Activated CD8-positive, alpha-beta memory T cell treated with anti-CD3 and anti-CD28 coated beads for 4 hours (primary cell): ENCODE measurements around the gene AFAP1L1.

Experiments
- DNase-seq, 2 donors: peaks; one replicate each; pipeline ENCODE4 v3.0.0-alpha.2; 2020; ENCODE audit warnings: low read depth in 2 of 2

Gene AFAP1L1

DNA sequence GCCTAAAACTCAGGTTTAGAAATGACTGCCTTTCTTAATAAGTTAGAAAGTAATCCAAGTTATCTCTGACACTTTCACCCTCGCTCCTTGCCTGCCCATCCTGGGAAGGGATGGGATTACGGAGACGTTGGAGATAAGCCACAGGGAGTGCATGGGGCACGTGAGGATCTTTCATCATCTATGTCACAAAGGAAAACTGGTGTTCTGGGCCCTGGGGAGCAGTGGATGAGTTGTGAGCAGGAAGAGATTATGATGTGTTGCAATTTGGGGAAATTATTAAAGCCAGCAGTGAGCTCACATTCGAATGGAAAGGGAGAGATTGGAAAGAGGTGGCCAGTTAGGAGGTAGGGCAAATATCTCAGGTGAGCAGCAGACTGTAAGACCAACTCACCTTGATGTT is 12.8 kb downstream of the AFAP1L1 start:
- DNase-seq: no peak

DNA sequence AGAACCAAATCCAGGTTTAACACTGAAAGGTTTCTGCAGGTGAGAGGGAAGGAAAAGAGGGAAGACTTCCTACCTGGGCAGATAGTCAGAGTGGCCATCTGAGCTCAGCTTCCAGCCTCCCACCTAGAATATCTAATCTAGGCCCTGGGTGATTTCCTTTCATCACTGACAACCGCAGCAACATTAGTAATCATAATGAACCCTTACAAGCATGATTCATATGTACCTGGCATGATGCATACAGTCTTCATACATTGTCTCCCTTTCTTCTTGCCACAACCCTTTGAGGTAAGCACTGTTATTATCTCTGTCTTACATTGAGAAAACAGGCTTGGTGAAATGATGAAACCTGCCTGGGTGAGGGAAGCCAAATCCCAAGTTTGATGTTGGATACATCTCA is 13.5 kb downstream of the AFAP1L1 start:
- no peak for DNase-seq

DNA sequence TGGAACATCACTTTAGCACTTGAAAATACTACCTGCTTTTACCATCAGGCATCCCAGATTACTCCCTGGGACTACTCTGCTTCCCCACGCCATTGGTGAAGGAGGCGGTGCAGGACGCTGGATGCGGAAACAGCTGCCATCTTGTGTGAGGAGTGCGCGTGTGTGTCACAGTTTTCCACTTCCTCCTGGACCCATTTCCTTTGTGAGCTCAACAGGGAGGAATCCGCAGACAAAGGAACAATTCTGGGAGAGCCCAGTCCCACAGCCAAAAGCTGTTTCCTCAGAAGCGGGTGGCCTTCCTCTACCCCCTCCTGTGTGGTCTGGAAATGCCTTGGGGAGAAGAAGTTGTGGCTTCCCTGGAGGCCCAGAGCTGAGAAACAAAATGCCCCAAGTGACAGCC is 16.8 kb downstream of the AFAP1L1 start:
- DNase-seq: no peak

DNA sequence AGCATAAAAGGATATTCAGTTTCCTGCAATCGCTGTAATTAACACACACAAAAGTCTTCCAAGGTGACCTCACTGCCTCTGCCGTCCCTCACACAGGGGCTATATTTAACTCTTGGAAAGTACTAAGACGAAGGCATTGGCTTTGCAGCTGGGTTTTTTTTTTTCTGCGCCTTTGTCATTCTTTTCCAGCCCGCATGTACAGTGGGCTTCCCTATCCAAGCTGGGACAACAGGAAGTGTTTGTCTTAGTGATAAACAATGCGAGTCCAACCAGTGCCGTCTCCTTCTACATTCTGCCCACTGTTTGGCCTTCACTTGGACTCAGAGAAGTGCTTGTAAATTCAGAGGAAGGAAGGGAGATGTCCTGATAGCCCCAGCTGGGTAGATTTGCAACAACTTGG is 17.6 kb downstream of the AFAP1L1 start:
- no peak for DNase-seq

DNA sequence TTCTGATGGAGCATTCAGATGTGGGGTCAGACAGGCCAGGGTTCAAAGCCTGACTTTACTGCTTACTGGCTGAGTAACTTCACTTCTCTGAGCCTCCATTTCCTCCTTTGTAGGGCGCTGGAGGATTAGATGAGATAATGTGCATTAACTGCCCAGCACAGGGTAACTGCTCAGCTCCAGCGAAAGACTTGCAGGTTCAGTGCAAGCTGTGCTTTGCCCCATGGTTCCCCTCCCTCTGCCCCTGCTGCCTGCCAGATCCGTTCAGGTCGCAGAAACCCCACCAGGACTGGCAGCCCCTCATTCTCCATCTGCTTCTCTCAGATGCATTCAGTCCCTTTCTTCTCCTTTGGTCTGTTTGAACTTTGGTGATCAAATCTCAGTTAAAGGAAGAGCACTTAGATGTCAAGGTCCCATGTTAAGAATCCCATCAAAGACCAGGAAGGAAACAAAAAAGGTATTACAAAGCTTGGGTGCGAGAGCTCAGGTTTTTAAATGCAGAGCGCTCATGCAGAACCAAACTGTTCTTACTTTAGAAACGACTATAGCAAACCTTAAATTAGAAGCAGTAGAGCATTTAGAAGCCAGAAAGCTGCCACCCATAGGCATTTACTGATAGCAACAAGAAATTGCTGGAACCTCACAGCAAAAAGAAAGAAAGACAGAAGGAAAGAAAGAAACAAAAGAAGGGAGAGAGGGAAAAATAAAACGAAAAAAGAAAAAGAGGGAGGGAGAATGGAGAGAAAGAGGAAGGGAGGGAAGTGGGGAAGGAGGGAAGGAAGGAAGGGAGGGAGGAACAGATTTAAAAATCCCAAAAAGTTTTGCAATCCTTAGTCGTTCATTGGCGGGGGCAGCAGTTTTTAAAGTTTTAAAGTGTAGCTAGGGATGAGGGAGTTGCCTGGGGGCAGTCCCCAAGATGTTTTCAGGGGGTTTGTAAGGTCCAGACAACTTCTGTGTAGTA is 23.5 kb downstream of the AFAP1L1 start:
- no peak for DNase-seq

DNA sequence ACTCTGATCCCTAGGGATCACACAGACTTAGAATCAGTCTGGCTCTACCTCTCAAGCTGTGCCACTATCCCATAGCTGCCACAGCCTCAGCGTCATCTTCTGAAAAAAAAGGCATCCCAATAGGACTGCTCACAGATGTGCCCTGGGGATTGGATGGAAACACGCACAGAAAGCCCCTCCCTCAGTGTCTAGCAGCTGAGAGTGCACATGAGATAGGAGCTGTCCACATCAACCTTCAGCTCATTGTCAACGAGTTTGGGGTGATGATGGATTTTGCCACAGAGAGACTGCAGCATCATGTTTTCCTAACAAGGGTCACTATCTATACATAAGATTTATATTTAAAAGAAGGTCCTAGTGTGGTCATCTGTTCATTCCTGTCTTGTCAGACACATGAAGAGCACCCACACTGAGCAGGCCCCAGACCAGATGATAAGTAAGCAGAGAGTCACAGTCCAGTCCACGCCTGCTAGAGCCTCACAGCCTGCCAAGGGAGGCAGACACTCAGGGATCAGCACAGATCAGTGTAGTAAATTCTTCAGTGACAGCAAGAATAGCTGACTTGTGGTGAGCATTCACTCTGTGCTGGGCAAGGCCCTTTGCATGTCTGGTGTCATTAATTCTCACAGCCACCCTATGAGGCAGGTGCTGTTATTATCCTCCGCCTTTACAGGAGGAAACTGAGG is 25.8 kb downstream of the AFAP1L1 start:
- DNase-seq: no peak

DNA sequence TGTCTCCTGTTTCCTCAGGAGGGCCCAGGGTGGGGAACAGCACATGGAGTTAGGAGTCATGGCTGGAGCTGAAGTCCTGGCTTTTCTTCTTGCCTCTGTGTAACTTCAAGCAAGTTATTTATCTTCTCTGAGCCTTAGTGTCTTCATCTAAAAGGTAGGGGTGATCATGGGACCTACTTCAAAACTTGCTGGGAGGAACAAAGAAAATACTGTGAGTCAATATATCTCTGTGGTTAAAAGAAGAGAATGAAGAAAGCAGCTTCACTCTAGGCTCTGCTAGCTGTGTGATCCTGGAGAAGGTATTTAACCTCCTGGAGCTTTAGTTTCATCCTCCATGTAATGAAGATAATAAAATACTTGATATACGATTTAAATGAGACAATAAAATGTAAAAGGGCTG is 26.5 kb downstream of the AFAP1L1 start:
- no peak for DNase-seq

DNA sequence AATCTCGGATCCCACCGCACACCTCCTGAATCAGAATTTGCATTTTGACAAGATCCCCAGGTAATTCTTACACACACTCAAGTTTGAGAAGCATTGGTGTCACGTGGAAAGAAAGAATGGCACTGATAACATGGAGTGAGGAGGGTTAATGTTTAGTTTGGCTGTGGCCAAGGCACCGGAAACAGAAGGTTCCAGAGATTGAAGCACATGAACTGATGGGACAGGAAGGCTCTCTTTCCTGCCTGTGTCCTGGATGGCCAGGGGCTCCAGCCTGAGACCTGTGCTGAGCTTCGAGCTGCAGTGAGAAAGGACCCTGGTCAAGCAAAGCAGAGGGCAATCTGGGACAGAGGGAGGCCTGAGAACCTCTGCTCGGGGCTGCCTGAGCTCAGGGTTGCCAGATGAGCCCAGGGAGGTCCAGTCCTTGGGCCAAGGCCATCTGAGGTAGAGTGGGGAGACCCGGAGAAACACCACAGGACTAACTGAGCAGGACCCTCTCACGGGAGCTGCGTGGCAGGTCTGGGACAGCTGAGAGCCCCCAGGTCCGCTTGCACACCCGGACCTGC is 27.3 kb downstream of the AFAP1L1 start:
- DNase-seq: no peak

DNA sequence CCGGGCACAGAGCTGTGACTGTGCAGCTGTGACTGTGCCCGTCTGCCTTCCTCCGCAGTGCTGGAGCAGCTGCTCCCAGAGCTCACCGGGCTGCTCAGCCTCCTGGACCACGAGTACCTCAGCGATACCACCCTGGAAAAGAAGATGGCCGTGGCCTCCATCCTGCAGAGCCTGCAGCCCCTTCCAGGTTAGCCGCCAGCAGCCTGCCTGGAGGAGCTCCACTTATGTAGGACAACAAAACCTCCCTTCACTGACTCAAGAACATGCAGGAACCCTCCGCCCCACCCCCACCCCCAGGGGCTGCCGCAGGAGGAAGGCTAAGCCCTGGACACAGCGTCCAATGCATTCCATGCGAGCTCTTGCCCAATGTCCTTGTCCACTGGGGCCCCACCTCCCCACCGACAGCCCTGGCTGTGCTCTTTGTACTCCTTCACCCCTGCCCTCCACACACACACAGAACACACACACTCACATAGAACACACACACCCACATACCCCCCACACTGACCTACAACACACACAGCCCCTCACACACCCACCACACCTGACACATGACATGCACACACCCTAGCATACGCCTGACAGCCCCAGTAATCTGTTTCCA is 27.9 kb downstream of the AFAP1L1 start:
- no peak for DNase-seq

DNA sequence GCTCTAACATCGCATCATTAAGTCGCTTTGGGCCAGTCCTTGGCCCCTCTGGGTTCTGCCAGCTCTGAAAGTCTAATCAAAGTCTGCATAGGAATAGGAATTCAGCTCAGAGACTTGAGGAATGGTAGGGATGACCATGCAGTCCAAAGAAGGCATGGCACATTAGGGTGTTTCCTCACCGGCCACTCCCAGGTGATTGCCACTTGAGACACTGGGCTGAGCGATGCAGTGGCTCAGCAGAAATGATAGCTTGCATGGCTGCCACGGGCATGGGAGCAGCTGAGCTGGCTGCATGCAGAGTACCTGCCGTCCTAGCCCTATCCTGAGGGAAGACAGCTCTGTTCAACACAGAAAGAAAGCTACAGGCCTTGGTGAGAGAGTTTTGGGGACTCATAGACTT is 28.8 kb downstream of the AFAP1L1 start:
- no peak for DNase-seq

DNA sequence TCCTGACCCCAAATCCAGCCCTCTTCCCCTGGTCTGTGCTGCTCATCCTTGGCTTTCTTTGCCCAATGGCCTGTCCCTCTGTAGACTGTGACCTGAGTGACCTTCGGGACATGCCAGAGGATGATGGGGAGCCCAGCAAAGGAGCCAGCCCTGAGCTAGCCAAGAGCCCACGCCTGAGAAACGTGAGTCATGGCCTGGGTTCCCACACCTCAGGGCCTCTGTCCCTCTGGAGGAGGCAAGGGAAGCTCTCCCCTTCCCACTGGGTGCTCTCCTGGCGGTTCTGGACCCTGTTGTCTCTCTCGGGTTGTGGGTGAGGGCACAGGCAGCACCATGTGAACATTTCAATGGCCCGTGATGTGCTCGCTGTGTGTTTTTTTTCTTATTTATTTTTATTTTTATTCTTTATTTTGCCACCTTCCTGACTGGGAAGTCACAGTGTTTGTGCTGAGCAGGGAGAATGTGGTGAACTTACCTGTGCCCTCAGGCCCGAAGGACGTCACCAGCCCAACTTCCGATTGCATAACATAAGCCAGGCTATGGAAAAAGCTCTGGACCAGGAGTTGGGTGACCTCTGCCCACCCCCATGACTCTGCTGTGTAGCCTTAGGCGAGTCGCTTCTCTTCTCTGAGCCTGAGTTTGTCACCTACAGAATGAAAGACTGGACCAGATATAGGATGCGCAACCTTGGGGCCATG is 29.5 kb downstream of the AFAP1L1 start:
- no peak for DNase-seq

DNA sequence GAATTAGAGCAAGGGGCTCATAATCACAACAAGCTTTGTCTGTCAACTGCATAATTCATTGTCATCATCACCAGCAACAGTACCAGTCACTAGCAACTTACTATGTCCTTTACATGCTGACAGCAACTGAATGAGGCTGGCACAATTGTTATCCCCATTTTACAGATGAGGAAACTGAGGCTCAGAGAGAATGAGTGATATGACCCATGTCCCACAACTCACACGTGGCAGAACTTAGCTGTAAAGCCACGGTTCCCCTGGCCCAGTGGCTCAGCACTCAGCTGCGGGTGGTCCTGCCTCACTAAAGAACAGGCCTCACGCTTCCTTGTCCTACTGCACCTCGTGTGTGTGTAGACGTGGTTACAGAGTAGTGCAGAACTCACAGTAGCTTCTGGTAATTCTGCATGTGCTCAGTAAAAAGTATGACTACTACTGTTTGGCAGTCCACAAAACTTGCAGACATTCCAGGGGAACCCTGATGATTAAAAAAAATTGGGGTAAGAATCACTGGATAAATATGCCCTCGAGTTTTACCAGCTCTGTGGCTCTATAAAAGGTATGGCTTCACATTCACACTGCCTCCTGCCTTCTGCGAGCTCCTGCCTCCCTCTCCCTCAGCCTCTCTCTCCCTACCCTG is 30.2 kb downstream of the AFAP1L1 start:
- no peak for DNase-seq

DNA sequence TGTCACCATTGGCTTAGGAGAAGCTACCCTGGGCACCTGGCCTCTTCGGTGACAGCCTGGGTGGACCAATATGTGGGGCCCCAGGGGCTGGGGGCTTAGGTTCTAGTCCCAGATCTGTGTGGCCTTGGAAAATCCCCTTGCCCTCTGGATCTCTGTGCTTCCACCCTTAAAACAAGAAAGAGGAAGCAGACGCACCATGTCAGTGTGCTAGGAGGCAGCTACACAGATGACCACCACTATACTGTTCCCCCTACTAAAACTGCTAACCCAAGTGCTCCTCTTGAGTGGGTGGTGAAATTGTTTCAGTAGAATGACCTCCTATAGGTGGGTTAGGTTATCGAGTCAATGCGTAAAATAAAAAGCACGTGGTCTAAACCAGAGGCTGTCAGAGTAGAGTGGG is 31.0 kb downstream of the AFAP1L1 start:
- no peak for DNase-seq

DNA sequence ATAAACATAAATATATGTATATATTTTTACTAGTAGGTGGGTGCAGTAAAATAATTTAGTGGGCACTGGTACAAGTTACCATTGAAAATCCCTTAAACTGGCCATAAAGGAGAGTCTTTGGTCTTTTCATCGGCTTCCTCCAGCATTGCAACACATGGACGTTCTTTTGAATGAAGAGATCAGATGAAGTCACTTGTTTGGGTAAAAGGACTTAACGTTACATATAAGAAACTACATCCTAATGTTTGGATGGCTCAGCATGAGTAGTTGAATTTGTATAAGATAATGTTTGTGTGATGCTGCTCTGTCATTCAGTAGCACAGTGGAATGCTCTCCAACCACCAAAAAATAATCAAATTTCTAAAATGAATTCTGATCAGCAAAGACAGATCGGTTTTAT is 31.6 kb downstream of the AFAP1L1 start:
- DNase-seq: no peak

DNA sequence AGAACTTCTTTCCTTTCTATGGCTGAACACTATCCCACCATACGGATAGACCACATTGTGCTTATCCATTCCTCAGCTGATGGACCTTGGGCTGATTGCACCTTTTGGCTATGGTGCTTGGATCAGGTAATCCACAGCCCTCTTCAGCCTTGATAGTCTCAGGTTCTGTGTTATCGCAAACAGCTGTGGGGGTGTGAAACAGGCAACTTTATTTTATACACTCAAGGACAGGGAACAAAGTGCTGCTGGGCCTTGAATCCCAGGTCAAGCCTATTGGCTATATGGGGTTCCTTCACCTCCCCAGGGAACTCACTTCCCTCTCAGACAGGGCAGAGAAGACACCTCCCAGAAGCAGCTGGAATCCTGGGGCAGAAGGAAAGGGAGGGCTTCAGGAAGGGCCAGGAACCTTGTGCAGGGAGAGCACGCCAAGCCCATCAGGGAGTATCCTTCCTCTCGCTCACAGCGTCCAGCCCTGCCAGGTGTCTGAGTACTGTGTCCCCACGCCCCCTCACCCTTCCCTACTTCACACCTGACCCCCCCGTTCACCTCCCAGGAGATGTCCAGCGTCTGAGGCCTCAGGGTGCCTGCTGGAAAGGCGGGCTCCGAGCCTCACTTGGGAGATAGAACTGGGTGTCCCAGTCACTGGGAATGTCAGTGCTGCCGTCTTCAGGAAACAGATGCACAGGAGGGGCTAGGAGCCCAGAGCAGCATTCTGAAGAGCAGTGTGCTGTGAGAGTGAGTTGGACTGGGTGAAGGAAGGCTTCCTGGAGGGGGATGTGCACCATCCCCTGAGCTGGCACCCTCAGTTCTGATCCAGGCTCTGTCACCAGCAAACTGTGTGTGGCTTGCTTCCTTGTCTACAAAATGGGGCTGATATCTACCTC is 32.8 kb downstream of the AFAP1L1 start:
- DNase-seq: no peak

DNA sequence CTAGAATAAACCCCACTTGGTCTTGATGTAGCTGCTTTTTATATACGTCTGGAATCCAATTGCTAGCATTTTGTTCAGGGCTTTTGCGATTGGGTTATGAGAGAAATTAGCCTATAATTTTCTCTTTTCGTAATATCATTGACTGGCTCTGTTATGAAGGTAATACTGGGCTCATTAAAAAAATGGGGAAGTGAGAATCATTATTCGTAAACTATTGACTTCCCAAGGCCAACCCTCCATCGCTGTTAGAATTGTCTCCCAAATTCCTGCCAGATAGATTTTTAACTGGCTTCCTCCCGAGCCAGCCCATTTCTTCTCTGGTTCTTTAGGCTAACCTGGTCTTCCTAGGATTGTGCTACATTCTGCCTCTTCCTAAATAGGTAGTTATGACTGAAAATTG is 37.7 kb downstream of the AFAP1L1 start:
- DNase-seq: no peak

DNA sequence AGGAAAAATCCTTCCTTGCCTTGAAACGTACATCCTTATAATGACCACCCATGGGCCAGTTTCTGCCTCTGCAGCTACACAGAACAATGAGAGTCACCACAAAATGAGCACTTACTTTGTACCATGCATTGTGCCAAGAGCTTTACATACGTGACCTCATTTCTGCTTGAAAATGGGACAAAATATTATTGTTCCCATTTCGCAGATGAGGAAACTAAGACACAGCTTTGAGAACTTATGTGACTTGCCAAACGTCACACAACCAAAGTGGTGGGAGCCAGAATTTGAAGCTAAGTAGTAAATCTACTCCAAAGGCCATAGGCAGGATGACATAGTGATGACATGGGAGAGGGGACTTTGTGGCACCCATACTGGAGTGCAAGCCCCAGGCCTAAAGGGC is 38.8 kb downstream of the AFAP1L1 start:
- no peak for DNase-seq

DNA sequence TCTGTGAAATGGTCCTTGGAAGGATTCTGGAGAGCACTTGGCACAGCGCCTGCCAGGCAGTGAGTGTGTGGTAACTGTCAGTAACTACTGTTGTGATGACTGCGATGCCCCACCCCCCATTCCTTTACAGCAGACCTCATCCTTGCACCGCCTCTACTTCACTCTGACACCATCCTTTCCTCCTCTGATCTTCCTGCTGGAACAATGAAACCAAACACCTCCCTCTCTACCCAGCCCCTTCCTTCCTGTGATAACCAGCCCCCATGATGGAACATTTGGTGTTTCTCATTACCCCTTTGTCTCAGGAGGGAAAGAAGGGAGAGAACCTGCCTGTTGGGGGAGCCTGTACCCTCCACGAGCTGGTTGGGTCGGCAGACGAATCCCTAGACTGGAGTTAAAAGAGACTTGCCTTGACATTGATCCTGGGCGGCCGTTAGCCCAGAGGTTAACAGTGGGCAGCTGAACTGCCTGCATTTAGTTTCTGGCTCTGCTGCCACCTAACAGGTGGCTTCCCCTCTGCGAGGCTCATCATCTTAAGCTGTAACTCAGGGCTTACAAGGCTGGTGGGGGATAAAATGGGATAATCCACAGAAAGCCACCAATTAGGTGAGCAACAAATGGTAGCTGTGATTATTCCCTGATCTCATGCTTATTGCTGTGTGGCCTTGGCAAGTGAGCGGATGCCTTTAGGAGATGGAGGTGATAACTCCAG is 39.4 kb downstream of the AFAP1L1 start:
- no peak for DNase-seq

DNA sequence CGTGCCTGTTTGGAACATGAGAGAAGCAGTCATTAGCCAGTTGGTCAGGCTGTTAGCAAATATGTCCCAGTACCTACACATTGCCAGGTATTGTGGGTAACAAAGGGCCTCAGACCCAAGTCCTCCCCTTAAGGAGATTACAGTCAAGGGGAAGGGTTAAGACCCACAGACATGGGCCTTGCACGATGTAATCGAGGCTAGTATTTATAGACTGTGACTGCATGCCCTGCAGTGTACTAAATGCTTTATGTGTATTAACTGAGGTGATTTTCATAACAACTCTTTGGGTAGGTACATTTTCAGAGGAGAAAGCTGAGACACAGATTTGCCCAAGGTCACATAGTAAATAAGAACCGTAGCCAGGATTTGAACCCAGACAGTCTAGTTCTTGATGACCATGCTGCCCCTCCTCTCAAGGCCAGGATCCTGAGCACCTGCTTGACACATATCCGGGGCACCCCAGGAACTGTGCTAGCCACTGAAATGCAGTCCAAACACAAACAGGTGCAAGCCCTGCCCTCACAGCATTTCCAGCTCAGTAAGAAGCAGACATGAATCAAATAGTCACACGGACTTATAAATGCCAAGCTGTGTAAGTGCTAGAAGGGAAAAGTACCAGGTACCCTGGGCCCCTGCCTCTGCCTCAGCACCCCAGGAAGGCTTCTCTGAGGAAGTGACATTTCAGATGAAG is 41.6 kb downstream of the AFAP1L1 start:
- no peak for DNase-seq
